AG09319 (cell line): ENCODE data around the gene PTGFR.

Experiments
- DNase-seq: peaks from one replicate; pipeline ENCODE4 v3.0.0-alpha.2; 2010; ENCODE audit warnings: low read depth; ENCODE audit errors: extremely low read depth
- CTCF ChIP-seq: IDR thresholded peaks from 2 replicates; pipeline ENCODE4 v1.5.1; 2011; ENCODE audit warnings: low read depth, mild to moderate bottlenecking, inconsistent platforms, low read length, moderate library complexity

The PTGFR gene

GRCh38 chr1:78519446-78519845 is 28.7 kb downstream of the PTGFR start:
- no peak for DNase-seq
- no peak for TF ChIP-seq CTCF

- no peak for TF ChIP-seq CTCF
- no peak for DNase-seq
These were observed 29.4 kb downstream of the PTGFR start for GRCh38 chr1:78520216-78520615.

- no peak for TF ChIP-seq CTCF
- DNase-seq, result no peak
These were observed 30.1 kb downstream of the PTGFR start for GRCh38 chr1:78520843-78521242.

GRCh38 chr1:78522136-78522535 is 31.4 kb downstream of the PTGFR start:
- no peak for TF ChIP-seq CTCF
- no peak for DNase-seq

DNA sequence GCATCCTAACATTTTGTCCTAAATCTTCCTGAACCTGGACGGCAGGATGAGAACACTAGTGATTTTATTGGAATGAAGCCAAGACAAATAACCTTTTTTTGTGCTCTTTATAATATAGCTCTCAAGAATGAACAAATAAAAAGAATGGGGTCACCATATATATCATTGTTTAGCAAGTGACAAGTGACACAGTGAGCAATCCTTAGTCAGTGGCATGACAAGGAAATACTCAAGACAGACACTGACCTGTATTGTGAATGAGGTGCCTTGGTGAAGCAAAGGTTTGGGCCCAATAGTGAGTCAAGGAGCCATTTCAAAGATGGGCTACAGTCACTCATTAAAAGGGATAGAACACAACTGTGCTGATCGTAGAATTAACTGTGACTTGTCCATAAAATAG is 35.7 kb downstream of the PTGFR start:
- TF ChIP-seq CTCF, result no peak
- no peak for DNase-seq

GRCh38 chr1:78527706-78528105 is 36.9 kb downstream of the PTGFR start:
- no peak for TF ChIP-seq CTCF
- no peak for DNase-seq

DNA sequence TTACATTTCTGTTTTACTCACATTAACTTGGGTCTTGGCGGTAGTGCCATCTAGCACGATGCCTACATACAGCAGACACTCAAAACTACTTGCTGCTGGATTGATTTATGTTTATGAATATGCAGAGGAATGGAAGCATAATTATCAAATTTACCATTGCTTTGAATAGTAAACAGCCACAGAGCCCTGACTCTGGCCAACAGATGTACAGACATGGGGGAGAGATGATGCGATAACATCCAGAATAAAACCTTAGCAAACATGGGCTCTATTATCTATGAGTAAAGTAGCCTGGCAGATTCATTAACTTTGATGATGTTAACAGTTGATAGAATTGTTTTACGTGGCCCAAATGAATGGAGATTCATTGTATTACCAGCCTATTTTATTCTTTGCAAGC is 42.8 kb downstream of the PTGFR start:
- TF ChIP-seq CTCF, result no peak
- DNase-seq, result no peak
